Tibial nerve (tissue), 3 donors: Measurements from ENCODE around the gene GALNT10.

Experiments
- POLR2A ChIP-seq, 2 donors: fragments of 450-650 bp; IDR thresholded peaks; one replicate each; pipeline ENCODE4 v1.6.1; 2017; ENCODE audit warnings: antibody characterized with exemption in 2 of 2, mild to moderate bottlenecking in 2 of 2, moderate library complexity in 2 of 2
- TF ChIP-seq, protein P1 (sequence below), 5 experiments: fragments of 200-600 bp in 3 of 5; fragments of 450-650 bp in 2 of 5; sonication (generic) in 3 of 5; IDR thresholded peaks; one replicate each; pipeline ENCODE4 v1.5.1; 2016 to 2019; ENCODE audit warnings: antibody characterized with exemption in 5 of 5, mild to moderate bottlenecking in 3 of 5, moderate library complexity in 2 of 5

DNA sequence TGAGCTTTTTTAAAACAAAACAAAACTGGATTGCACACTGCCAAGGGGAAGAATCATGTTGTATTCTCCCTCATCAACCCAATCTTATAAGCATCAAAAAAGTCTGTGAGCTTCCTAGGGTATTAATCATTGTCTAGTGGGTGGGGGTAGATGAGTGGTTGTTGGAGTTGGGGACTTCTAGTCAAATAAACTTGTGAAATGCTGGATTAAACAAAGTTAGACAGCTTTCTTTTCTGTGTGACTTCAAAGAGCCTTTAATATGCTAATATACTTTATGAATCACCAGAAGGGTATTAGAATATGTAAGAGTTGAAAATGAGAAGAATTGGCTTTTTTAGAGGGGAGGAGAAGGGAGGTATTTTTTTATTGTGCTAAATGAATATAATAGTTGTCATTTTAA is 87.7 kb downstream of the GALNT10 start:
- TF ChIP-seq, protein P1, sequence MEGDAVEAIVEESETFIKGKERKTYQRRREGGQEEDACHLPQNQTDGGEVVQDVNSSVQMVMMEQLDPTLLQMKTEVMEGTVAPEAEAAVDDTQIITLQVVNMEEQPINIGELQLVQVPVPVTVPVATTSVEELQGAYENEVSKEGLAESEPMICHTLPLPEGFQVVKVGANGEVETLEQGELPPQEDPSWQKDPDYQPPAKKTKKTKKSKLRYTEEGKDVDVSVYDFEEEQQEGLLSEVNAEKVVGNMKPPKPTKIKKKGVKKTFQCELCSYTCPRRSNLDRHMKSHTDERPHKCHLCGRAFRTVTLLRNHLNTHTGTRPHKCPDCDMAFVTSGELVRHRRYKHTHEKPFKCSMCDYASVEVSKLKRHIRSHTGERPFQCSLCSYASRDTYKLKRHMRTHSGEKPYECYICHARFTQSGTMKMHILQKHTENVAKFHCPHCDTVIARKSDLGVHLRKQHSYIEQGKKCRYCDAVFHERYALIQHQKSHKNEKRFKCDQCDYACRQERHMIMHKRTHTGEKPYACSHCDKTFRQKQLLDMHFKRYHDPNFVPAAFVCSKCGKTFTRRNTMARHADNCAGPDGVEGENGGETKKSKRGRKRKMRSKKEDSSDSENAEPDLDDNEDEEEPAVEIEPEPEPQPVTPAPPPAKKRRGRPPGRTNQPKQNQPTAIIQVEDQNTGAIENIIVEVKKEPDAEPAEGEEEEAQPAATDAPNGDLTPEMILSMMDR (IDR thresholded peaks at IDR 0.05): no peak
- no peak for TF ChIP-seq POLR2A (IDR thresholded peaks at IDR 0.05)
